CD14-positive monocyte (primary cell): ENCODE data around the gene KCNJ11. TPM values are rescaled to one million over a fixed set of nuclear protein-coding genes. Genes with fewer than 3 reads are reported as not detected.

Source experiments
- DNase-seq, 3 donors: peaks; one replicate each; pipeline ENCODE4 v3.0.0-alpha.2; 2011 to 2022
- H2AFZ ChIP-seq: 2 replicates; pipeline ENCODE4 v1.6.0; 2012; ENCODE audit warnings: mild to moderate bottlenecking, low read depth, low read length, inconsistent platforms; ENCODE audit not compliant: insufficient read depth, poor library complexity, severe bottlenecking
- H3K27ac ChIP-seq, 2 donors: 1 replicate in 1 of 2; 2 replicates in 1 of 2; pipeline ENCODE4 v1.5.1; 2012 to 2013; ENCODE audit warnings: low read length in 2 of 2, control low read depth in 1 of 2, inconsistent platforms in 1 of 2, low read depth in 1 of 2, mild to moderate bottlenecking in 1 of 2
- H3K27me3 ChIP-seq, 2 donors: one replicate each; pipeline versions ENCODE4 v1.6.0 to v1.6.1; 2011 to 2013; ENCODE audit warnings: low read length in 2 of 2; ENCODE audit not compliant: control insufficient read depth in 2 of 2, insufficient read depth in 2 of 2
- H3K36me3 ChIP-seq, 2 donors: replicated peaks in 1 of 2; 1 replicate in 1 of 2; 2 replicates in 1 of 2; pipeline versions ENCODE4 v1.5.1 to v1.6.1; 2012 to 2013; ENCODE audit warnings: low read length in 2 of 2, control low read depth in 1 of 2, inconsistent platforms in 1 of 2, mild to moderate bottlenecking in 1 of 2; ENCODE audit not compliant: insufficient read depth in 2 of 2, control insufficient read depth in 1 of 2
- H3K4me1 ChIP-seq, 2 donors: 1 replicate in 1 of 2; 2 replicates in 1 of 2; pipeline versions ENCODE4 v1.5.1 to v1.6.1; 2012 to 2013; ENCODE audit warnings: low read length in 2 of 2, control low read depth in 1 of 2, inconsistent platforms in 1 of 2, mild to moderate bottlenecking in 1 of 2, moderate library complexity in 1 of 2; ENCODE audit not compliant: insufficient read depth in 2 of 2, control insufficient read depth in 1 of 2
- H3K4me2 ChIP-seq: replicated peaks from 2 replicates; pipeline ENCODE3; 2012; ENCODE audit warnings: low read length, moderate library complexity, mild to moderate bottlenecking; ENCODE audit not compliant: poor library complexity, severe bottlenecking; ENCODE audit errors: extremely low read depth
- H3K4me3 ChIP-seq, 3 experiments: fragments of 200-600 bp in 1 of 3; sonication (generic) in 1 of 3; replicated peaks in 1 of 3; 1 replicate in 2 of 3; 2 replicates in 1 of 3; pipeline ENCODE4 v1.5.1; 2011 to 2013; ENCODE audit warnings: low read length in 3 of 3, mild to moderate bottlenecking in 3 of 3, control low read depth in 2 of 3, low read depth in 2 of 3, inconsistent platforms in 1 of 3, moderate library complexity in 1 of 3
- H3K79me2 ChIP-seq: 2 replicates; pipeline ENCODE4 v1.6.0; 2012; ENCODE audit warnings: mild to moderate bottlenecking, control low read depth, inconsistent platforms, low read length, moderate library complexity; ENCODE audit not compliant: insufficient read depth
- H3K9ac ChIP-seq: 2 replicates; pipeline ENCODE4 v1.6.0; 2017; ENCODE audit warnings: low read length, mild to moderate bottlenecking; ENCODE audit not compliant: insufficient read depth, poor library complexity, severe bottlenecking
- H3K9me3 ChIP-seq, 2 donors: replicated peaks in 1 of 2; 1 replicate in 1 of 2; 2 replicates in 1 of 2; pipeline versions ENCODE4 v1.5.1 to v1.6.1; 2012 to 2013; ENCODE audit warnings: low read length in 2 of 2, control low read depth in 1 of 2; ENCODE audit not compliant: control insufficient read depth in 1 of 2, insufficient read depth in 1 of 2
- H4K20me1 ChIP-seq: 2 replicates; pipeline ENCODE4 v1.6.0; 2012; ENCODE audit warnings: mild to moderate bottlenecking, low read length, control low read depth, moderate library complexity; ENCODE audit not compliant: insufficient read depth
- H3K27ac Mint-ChIP-seq, 7 donors: one replicate each; pipeline ENCODE4 v1.8.0; 2020; ENCODE audit warnings: mild to moderate bottlenecking in 7 of 7, mixed read lengths in 7 of 7, moderate library complexity in 6 of 7, inconsistent platforms in 2 of 7
- H3K27me3 Mint-ChIP-seq, 3 donors: one replicate each; pipeline ENCODE4 v1.8.0; 2021 to 2022; ENCODE audit warnings: low read depth in 3 of 3, mild to moderate bottlenecking in 3 of 3, mixed read lengths in 3 of 3, moderate library complexity in 3 of 3, inconsistent platforms in 1 of 3
- H3K36me3 Mint-ChIP-seq, 2 donors: one replicate each; pipeline ENCODE4 v1.8.0; 2020; ENCODE audit warnings: mixed read lengths in 2 of 2, inconsistent platforms in 1 of 2, mild to moderate bottlenecking in 1 of 2
- H3K4me1 Mint-ChIP-seq: one replicate; pipeline ENCODE4 v1.8.0; 2020; ENCODE audit warnings: mild to moderate bottlenecking, mixed read lengths
- H3K4me3 Mint-ChIP-seq, 2 donors: one replicate each; pipeline ENCODE4 v1.8.0; 2020; ENCODE audit warnings: mild to moderate bottlenecking in 2 of 2, mixed read lengths in 2 of 2, moderate library complexity in 1 of 2
- H3K9me3 Mint-ChIP-seq, 7 donors: one replicate each; pipeline ENCODE4 v1.8.0; 2020 to 2022; ENCODE audit warnings: mixed read lengths in 7 of 7, mild to moderate bottlenecking in 6 of 7, moderate library complexity in 6 of 7, inconsistent platforms in 2 of 7
- CTCF ChIP-seq: fragments of 200-600 bp; IDR thresholded peaks from one replicate; pipeline ENCODE4 v1.8.0; 2022; ENCODE audit warnings: antibody characterized with exemption, mild to moderate bottlenecking
- WGBS: methylation state at CpG from one replicate; pipeline ENCODE4 v1.1.5; 2013; ENCODE audit warnings: missing lambda C conversion rate; ENCODE audit not compliant: insufficient coverage; 5-methylcytosine and 5-hydroxymethylcytosine counted together
- intact Hi-C, 2 donors: fragments of 100-400 bp; cut with micrococcal nuclease; formaldehyde crosslinking; loops; one replicate each; pipeline versions ENCODE4 v1.15.0 to v1.15.1; 2023
- polyA plus RNA-seq, 3 donors: library from polyadenylated mRNA; depleted of rRNA in 1 of 3; unstranded in 2 of 3; stranded (reverse) in 1 of 3; fragments of 300-500 nt in 2 of 3; fragments of >200 nt in 1 of 3; fragmentation: Illumina TruSeq in 2 of 3; gene quantifications; 1 replicate in 2 of 3; 2 replicates in 1 of 3; pipeline ENCODE4 v1.2.3, GENCODE V29; 2012 to 2021

The KCNJ11 gene
- polyA plus RNA-seq, 3 donors = 0.09 TPM; not detected in 2

DNA sequence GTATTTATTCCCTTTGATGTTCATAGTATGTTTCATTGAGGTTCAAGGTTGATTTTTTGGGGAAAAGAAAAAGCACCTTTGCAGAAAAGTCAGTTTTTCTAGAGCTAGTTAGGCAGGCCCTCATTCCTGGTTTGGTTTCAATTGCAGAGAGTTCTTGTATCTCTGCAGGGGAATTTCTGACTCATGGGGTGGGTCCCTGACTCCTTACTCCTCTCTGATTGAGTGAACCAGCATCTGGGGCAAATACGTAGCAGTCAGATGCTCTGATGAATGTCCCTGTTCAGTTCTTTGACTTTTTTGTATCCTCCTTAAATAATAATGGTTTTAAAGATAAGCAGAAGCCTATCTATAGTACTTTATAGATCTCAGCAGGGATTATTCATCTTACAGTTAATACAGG lies 44.6 kb downstream of the KCNJ11 start:
- no peak overlapping the region for H2AFZ ChIP-seq
- TF ChIP-seq CTCF = no peak
- no peaks in the 10 kb centered on the region for H3K4me1 ChIP-seq
- intact Hi-C loops = no loop called here
- no peak overlapping the region for H3K9ac ChIP-seq
- H3K36me3 ChIP-seq = peaks cover 0 to 13% of the 10 kb centered on the region in 2 donors
- Mint-ChIP-seq H3K36me3 (peaks cover 5 to 13% of the 10 kb centered on the region in 2 donors), H3K4me1 (no peaks in the 10 kb centered on the region), H3K27ac (no peak overlapping the region), H3K27me3 (no peaks in the 10 kb centered on the region), H3K4me3 (no peak overlapping the region), H3K9me3 (no peaks in the 10 kb centered on the region)
- WGBS = no CpG with 5 or more reads among the region's 1 CpG
- no peaks in the 10 kb centered on the region for H4K20me1 ChIP-seq
- no peaks in the 10 kb centered on the region for H3K79me2 ChIP-seq
- no peaks in the 10 kb centered on the region for H3K9me3 ChIP-seq
- H3K4me3 ChIP-seq = no peak overlapping the region
- DNase-seq = no peak
- no peak overlapping the region for H3K4me2 ChIP-seq
- H3K27ac ChIP-seq = no peak overlapping the region
- no peaks in the 10 kb centered on the region for H3K27me3 ChIP-seq

DNA sequence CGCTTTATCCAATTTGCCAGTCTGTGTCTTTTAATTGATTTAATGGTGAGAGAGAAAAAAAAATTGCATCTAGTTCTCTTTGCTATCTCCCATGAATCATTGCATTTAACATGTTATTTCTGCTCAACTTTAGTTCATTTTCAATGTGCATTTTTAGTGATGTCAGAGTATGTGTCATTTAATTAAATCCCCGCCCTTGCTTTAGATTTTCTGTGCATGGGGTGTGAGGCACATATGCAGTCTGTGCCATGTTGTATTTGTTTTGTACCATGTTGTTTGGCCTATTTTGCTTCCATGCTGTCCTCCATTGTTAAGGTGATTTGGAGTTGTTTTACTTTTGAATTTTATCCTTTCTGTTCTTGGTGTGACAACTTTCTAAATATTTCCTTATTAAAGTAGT lies 45.2 kb downstream of the KCNJ11 start:
- Mint-ChIP-seq H3K9me3 (no peaks in the 10 kb centered on the region), H3K4me3 (no peak overlapping the region), H3K27me3 (no peaks in the 10 kb centered on the region), H3K27ac (no peak overlapping the region), H3K36me3 (peaks cover 5 to 13% of the 10 kb centered on the region in 2 donors), H3K4me1 (no peaks in the 10 kb centered on the region)
- H3K9ac ChIP-seq = no peak overlapping the region
- WGBS = 100% methylated on average over 1 of the region's 2 CpGs
- no peaks in the 10 kb centered on the region for H4K20me1 ChIP-seq
- peaks cover 0 to 13% of the 10 kb centered on the region in 2 donors for H3K36me3 ChIP-seq
- H3K9me3 ChIP-seq = no peaks in the 10 kb centered on the region
- H3K4me1 ChIP-seq = no peaks in the 10 kb centered on the region
- no peak overlapping the region for H2AFZ ChIP-seq
- no peaks in the 10 kb centered on the region for H3K79me2 ChIP-seq
- H3K27ac ChIP-seq = no peak overlapping the region
- no peak overlapping the region for H3K4me2 ChIP-seq
- H3K4me3 ChIP-seq = no peak overlapping the region
- H3K27me3 ChIP-seq = no peaks in the 10 kb centered on the region
- DNase-seq = no peak
- intact Hi-C loops = no loop called here
- TF ChIP-seq CTCF = no peak

Other genes starting within 250 kb of the KCNJ11 start
- 1 to 10 TPM; 5.3 to 9.3 (median 6.0) TPM for gene PIK3C2A, start 180.7 kb downstream of the KCNJ11 start, polyA plus RNA-seq
- gene NUCB2, start 111.9 kb downstream of the KCNJ11 start, polyA plus RNA-seq = 10 to 100 TPM in 2 of 3 donors, 1 to 10 TPM in 1; 8.6 to 41.3 (median 31.4) TPM
- gene NCR3LG1, start 36.9 kb downstream of the KCNJ11 start, polyA plus RNA-seq = 1 to 10 TPM in 1 of 3 donors, under 1 TPM in 2; 0.05 to 1.1 (median 0.15) TPM
- not detected for gene ABCC8, start 88.2 kb upstream of the KCNJ11 start, polyA plus RNA-seq
- not detected for gene USH1C, start 155.8 kb upstream of the KCNJ11 start, polyA plus RNA-seq
- not detected for gene OTOG, start 158.6 kb upstream of the KCNJ11 start, polyA plus RNA-seq